GM12878 (cell line): ENCODE data around the gene WRAP73. TPM values are rescaled to one million over a fixed set of nuclear protein-coding genes. Genes with fewer than 3 reads are reported as not detected.

Experiments used
- ATAC-seq: fragments of 200-7000 bp; cut with Tn5 transposase; 3 replicates; pipeline ENCODE4 v1.9.1; 2020; ENCODE audit warnings: mild to moderate bottlenecking, moderate library complexity
- BruUV-seq: library from RNA; stranded (reverse); fragments of 400-500 nt; replicated peaks from 2 replicates; lab custom pipeline; 2021; lab: Mats Ljungman, UMichigan
- CTCF ChIA-PET: fragments of 300-600 bp; sonication (Branson Sonifier 250); formaldehyde crosslinking; extraction: SDS; loops from one replicate; lab custom pipeline; 2021; ENCODE audit warnings: inconsistent platforms; lab: Yijun Ruan, JAX
- POLR2A ChIA-PET: fragments of 350-600 bp; formaldehyde crosslinking; extraction: SDS; loops from one replicate; lab custom pipeline; 2021; ENCODE audit warnings: inconsistent platforms; lab: Charles Lee
- RAD21 ChIA-PET: fragments of 300-600 bp; sonication (Branson Sonifier 250); formaldehyde crosslinking; loops from one replicate; lab custom pipeline; 2023; ENCODE audit warnings: antibody characterized with exemption; ENCODE audit not compliant: unreplicated experiment; lab: Charles Lee
- SMC1A ChIA-PET: fragments of 300-600 bp; sonication (Branson Sonifier 250); formaldehyde crosslinking; loops from one replicate; lab custom pipeline; 2023; ENCODE audit not compliant: unreplicated experiment, uncharacterized antibody; lab: Charles Lee
- DNase-seq: peaks from one replicate; pipeline ENCODE4 v3.0.0-alpha.2; 2011; ENCODE audit warnings: low read depth, low spot score
- FAIRE-seq: peaks from 3 replicates; lab custom pipeline; 2011; peaks lifted over from hg19 to GRCh38; lab: Jason Lieb, UNC
- H2AFZ ChIP-seq: 2 replicates; pipeline ENCODE4 v1.6.0; 2011; ENCODE audit warnings: low read depth, low read length, control low read depth; ENCODE audit not compliant: control insufficient read depth
- H3K27ac ChIP-seq: 2 replicates; pipeline ENCODE4 v1.5.1; 2011; ENCODE audit warnings: control low read depth; ENCODE audit not compliant: control insufficient read depth, insufficient read depth
- H3K27me3 ChIP-seq, 2 experiments: replicated peaks in 1 of 2; 2 replicates each; pipeline versions ENCODE4 v1.6.0 to v1.6.1; 2011; ENCODE audit warnings: low read length in 1 of 2; ENCODE audit not compliant: control insufficient read depth in 2 of 2, insufficient read depth in 2 of 2
- H3K36me3 ChIP-seq, 2 experiments: 2 replicates each; pipeline ENCODE4 v1.5.1; 2011; ENCODE audit warnings: low read length in 1 of 2; ENCODE audit not compliant: control insufficient read depth in 2 of 2, insufficient read depth in 2 of 2
- H3K4me1 ChIP-seq: 2 replicates; pipeline ENCODE4 v1.6.1; 2011; ENCODE audit warnings: mild to moderate bottlenecking, low read length, moderate library complexity, mixed read lengths; ENCODE audit not compliant: control insufficient read depth, insufficient read depth
- H3K4me2 ChIP-seq: 2 replicates; pipeline ENCODE4 v1.6.0; 2011; ENCODE audit warnings: control low read depth; ENCODE audit not compliant: control insufficient read depth, insufficient read depth
- H3K4me3 ChIP-seq: fragments of 200-600 bp; sonication (generic); 2 replicates; pipeline ENCODE4 v1.5.1; 2016
- H3K79me2 ChIP-seq: 2 replicates; pipeline ENCODE4 v1.6.0; 2011; ENCODE audit warnings: low read length; ENCODE audit not compliant: control insufficient read depth, insufficient read depth
- H3K9ac ChIP-seq: 2 replicates; pipeline ENCODE4 v1.8.0; 2011; ENCODE audit warnings: low read length, control low read depth, mixed read lengths; ENCODE audit not compliant: control insufficient read depth, insufficient read depth
- H3K9me3 ChIP-seq: replicated peaks from 3 replicates; pipeline ENCODE4 v1.5.1; 2011; ENCODE audit warnings: mild to moderate bottlenecking, low read length; ENCODE audit not compliant: control insufficient read depth, insufficient read depth
- H4K20me1 ChIP-seq: 2 replicates; pipeline ENCODE4 v1.6.0; 2011; ENCODE audit not compliant: control insufficient read depth, insufficient read depth
- ATF3 ChIP-seq: IDR thresholded peaks from 2 replicates; pipeline ENCODE4 v1.6.1; 2011; ENCODE audit warnings: low read depth, mild to moderate bottlenecking, low read length, moderate library complexity, borderline replicate concordance; ENCODE audit errors: extremely low read depth
- CEBPB ChIP-seq, 2 experiments: fragments of 150-350 bp in 1 of 2; IDR thresholded peaks; 2 replicates each; pipeline ENCODE4 v1.6.1; 2012 to 2014; ENCODE audit warnings: low read depth in 2 of 2, low read length in 2 of 2, borderline replicate concordance in 1 of 2, inconsistent platforms in 1 of 2
- DPF2 ChIP-seq: fragments of 450-650 bp; IDR thresholded peaks from 2 replicates; pipeline ENCODE4 v1.6.1; 2017; ENCODE audit warnings: mild to moderate bottlenecking
- EGR1 ChIP-seq, 2 experiments: IDR thresholded peaks; 1 replicate in 1 of 2; 2 replicates in 1 of 2; pipeline ENCODE4 v1.6.1; 2011 to 2012; ENCODE audit warnings: low read depth in 2 of 2, low read length in 2 of 2, borderline replicate concordance in 1 of 2, mild to moderate bottlenecking in 1 of 2, moderate library complexity in 1 of 2
- FOXK2 ChIP-seq: fragments of 450-650 bp; IDR thresholded peaks from 2 replicates; pipeline ENCODE4 v1.6.1; 2017; ENCODE audit warnings: mild to moderate bottlenecking, moderate library complexity
- JUNB ChIP-seq: IDR thresholded peaks from 2 replicates; pipeline ENCODE4 v1.6.1; 2016; ENCODE audit warnings: antibody characterized with exemption, mild to moderate bottlenecking
- MYC ChIP-seq: IDR thresholded peaks from 2 replicates; pipeline ENCODE4 v1.6.1; 2011; ENCODE audit warnings: mild to moderate bottlenecking, low read length, moderate library complexity, inconsistent platforms; ENCODE audit not compliant: insufficient read depth, insufficient replicate concordance, insufficient read length, severe bottlenecking
- PBX3 ChIP-seq: IDR thresholded peaks from 2 replicates; pipeline ENCODE4 v1.6.1; 2011; ENCODE audit warnings: mild to moderate bottlenecking, low read depth, low read length, moderate library complexity; ENCODE audit not compliant: insufficient replicate concordance
- SMARCA5 ChIP-seq: fragments of 450-650 bp; IDR thresholded peaks from 2 replicates; pipeline ENCODE4 v1.6.1; 2017; ENCODE audit warnings: mild to moderate bottlenecking
- SREBF1 ChIP-seq: IDR thresholded peaks from 2 replicates; pipeline ENCODE4 v1.6.1; 2012; ENCODE audit warnings: mild to moderate bottlenecking, low read length
- TBL1XR1 ChIP-seq: IDR thresholded peaks from 2 replicates; pipeline ENCODE4 v1.6.1; 2012; ENCODE audit warnings: low read depth, low read length, improper control_type of control experiment
- TCF7 ChIP-seq: IDR thresholded peaks from 2 replicates; pipeline ENCODE4 v1.6.1; 2014; ENCODE audit warnings: antibody characterized with exemption, borderline replicate concordance
- ZBTB11 ChIP-seq: fragments of 450-650 bp; formaldehyde crosslinking; IDR thresholded peaks from 2 replicates; pipeline ENCODE4 v1.5.0; 2022; ENCODE audit warnings: mild to moderate bottlenecking, missing genetic modification characterization
- ZNF217 ChIP-seq: fragments of 450-650 bp; IDR thresholded peaks from 2 replicates; pipeline ENCODE4 v1.6.1; 2017; ENCODE audit warnings: antibody characterized with exemption, mild to moderate bottlenecking
- WGBS: methylation state at CpG from one replicate; pipeline ENCODE4 v1.1.6; 2016; ENCODE audit warnings: low lambda C conversion rate; ENCODE audit not compliant: insufficient replicate concordance, insufficient coverage; ENCODE audit errors: missing lambda C conversion rate; 5-methylcytosine and 5-hydroxymethylcytosine counted together
- in situ Hi-C: fragments of 300-500 bp; cut with MboI; formaldehyde crosslinking; loops from 9 replicates; pipeline ENCODE4 v1.14.3; 2018; ENCODE audit warnings: mixed read lengths
- intact Hi-C: fragments of 100-400 bp; cut with micrococcal nuclease; formaldehyde crosslinking; loops from one replicate; pipeline ENCODE4 v1.14.2; 2022; ENCODE audit not compliant: unreplicated experiment
- polyA plus RNA-seq, 11 experiments: library from polyadenylated mRNA; depleted of rRNA in 4 of 11; unstranded in 6 of 11; stranded (reverse) in 5 of 11; fragments of >200 nt; fragmentation: Nextera tagmentation in 4 of 11; fragmentation: Illumina TruSeq in 1 of 11; extraction: Ambion mirVana in 4 of 11; extraction: Trizol in 1 of 11; gene quantifications; 1 replicate in 1 of 11; 2 replicates in 10 of 11; pipeline versions ENCODE4 v1.2.1 to v1.2.3, GENCODE V29; 2011 to 2016; ENCODE audit warnings: inconsistent platforms in 2 of 11, missing spikeins in 2 of 11, low read depth in 1 of 11
- total RNA-seq, 4 experiments: library from RNA; depleted of rRNA in 3 of 4; stranded (reverse); fragments of >200 nt in 3 of 4; fragmentation: Illumina TruSeq in 1 of 4; extraction: Trizol in 1 of 4; gene quantifications; 2 replicates each; pipeline versions ENCODE4 v1.2.1 to v1.2.3, GENCODE V29; 2013 to 2021

The WRAP73 gene
- total and polyA plus RNA-seq, 10 of the 15 experiments (the other 5 are each of a cell fraction or from before 2014, with no cell fraction given): 3.2 to 65.8 (median 48.0) TPM

GRCh38 chr1:3693321-3693720 is 43.4 kb upstream of the WRAP73 start:
- no peak for TF ChIP-seq JUNB
- no peak for TF ChIP-seq CEBPB (IDR thresholded peaks at IDR 0.05; ENCODE audit: borderline replicate concordance in 1 of 2, low read depth in 2 of 2, low read length in 2 of 2)
- no peak for TF ChIP-seq FOXK2
- no peak for TF ChIP-seq SMARCA5
- no peak for TF ChIP-seq TCF7
- H3K9ac ChIP-seq: no peak overlapping the region
- 87% methylated on average over 10 of the region's 11 CpGs for WGBS

GRCh38 chr1:3692598-3692997 is 42.7 kb upstream of the WRAP73 start:
- intact Hi-C loops (no loop called here), in situ Hi-C loops (no loop called here)
- H3K27ac ChIP-seq: no peak overlapping the region
- CTCF ChIA-PET: no interaction called here
- H3K36me3 ChIP-seq: peaks cover 0 to 18% of the 10 kb centered on the region in 2 experiments; a peak in 3 of 4 replicates
- POLR2A ChIA-PET: no interaction called here
- H3K9ac ChIP-seq: no peak overlapping the region
- H3K4me3 ChIP-seq: no peak overlapping the region
- H3K4me1 ChIP-seq: peaks cover 9% of the 10 kb centered on the region
- no peaks in the 10 kb centered on the region for H3K27me3 ChIP-seq
- DNase-seq: no peak
- H3K9me3 ChIP-seq: no peaks in the 10 kb centered on the region
- ATAC-seq: no peak
- H3K79me2 ChIP-seq: no peaks in the 10 kb centered on the region
- RAD21 ChIA-PET: no interaction called here
- 33% methylated on average over 13 of the region's 13 CpGs for WGBS
- H2AFZ ChIP-seq: no peak overlapping the region
- H3K4me2 ChIP-seq: no peak overlapping the region
- TF ChIP-seq PBX3: no peak
- TF ChIP-seq ZBTB11 (CRISPR knock-in tag): no peak
- TF ChIP-seq EGR1 (IDR thresholded peaks at IDR 0.05; ENCODE audit: borderline replicate concordance in 1 of 2, low read depth in 2 of 2, low read length in 2 of 2): no peak
- no peak for TF ChIP-seq MYC
- no peak for TF ChIP-seq TBL1XR1
- no peak for TF ChIP-seq DPF2
- no peak for TF ChIP-seq ZNF217
- TF ChIP-seq SREBF1: no peak
- no peak for TF ChIP-seq ATF3
- BruUV-seq: no TSS peak
- FAIRE-seq: no peak
- SMC1A ChIA-PET: no interaction called here
- no peaks in the 10 kb centered on the region for H4K20me1 ChIP-seq

More at GRCh38 chr1:3693321-3693720, 43.4 kb upstream of the WRAP73 start:
- DNase-seq: no peak
- intact Hi-C loops (no loop called here), in situ Hi-C loops (no loop called here)
- ChIA-PET CTCF (no interaction called here), SMC1A (no interaction called here), RAD21 (no interaction called here), POLR2A (no interaction called here)
- peaks cover 2% of the 10 kb centered on the region for H3K4me1 ChIP-seq
- peaks cover 0 to 18% of the 10 kb centered on the region in 2 experiments; a peak in 3 of 4 replicates for H3K36me3 ChIP-seq
- H2AFZ ChIP-seq: no peak overlapping the region
- no peak overlapping the region for H3K4me3 ChIP-seq
- H3K27me3 ChIP-seq: no peaks in the 10 kb centered on the region
- no peaks in the 10 kb centered on the region for H3K79me2 ChIP-seq
- no peaks in the 10 kb centered on the region for H4K20me1 ChIP-seq
- H3K4me2 ChIP-seq: no peak overlapping the region
- no peak for ATAC-seq
- no TSS peak for BruUV-seq
- H3K9me3 ChIP-seq: no peaks in the 10 kb centered on the region
- FAIRE-seq: no peak
- H3K27ac ChIP-seq: no peak overlapping the region
